Tracheal epithelial cell (primary cell): ENCODE data around the gene SLC35F4. TPM values are rescaled to one million over a fixed set of nuclear protein-coding genes. Genes with fewer than 3 reads are reported as not detected.

Experiments used
- total RNA-seq: library from RNA; depleted of rRNA; stranded (reverse); fragments of >200 nt; gene quantifications from 2 replicates; pipeline ENCODE4 v1.2.1, GENCODE V29; 2014

SLC35F4 gene
- 0.24 TPM in 1 of 2 replicates, not detected in the other for total RNA-seq

GRCh38 chr14:57865403-57866198 is at the start of gene SLC35F4:
SLC35F4 (minus strand) TSS chr14:57866092.

